GM18519 (cell line): Measurements from ENCODE around the gene FHAD1.
"Not testable (repeated sequence)": the region's sequence is repeated elsewhere in the genome, so short reads cannot be mapped to it uniquely, and the experiment has no call there.

ENCODE experiments used
- ATAC-seq: cut with Tn5 transposase; IDR thresholded peaks from one replicate; pipeline ENCODE4 v1.9.1; 2021; ENCODE audit warnings: mild to moderate bottlenecking, moderate library complexity; ENCODE audit not compliant: unreplicated experiment, low FRiP score

The FHAD1 gene

DNA sequence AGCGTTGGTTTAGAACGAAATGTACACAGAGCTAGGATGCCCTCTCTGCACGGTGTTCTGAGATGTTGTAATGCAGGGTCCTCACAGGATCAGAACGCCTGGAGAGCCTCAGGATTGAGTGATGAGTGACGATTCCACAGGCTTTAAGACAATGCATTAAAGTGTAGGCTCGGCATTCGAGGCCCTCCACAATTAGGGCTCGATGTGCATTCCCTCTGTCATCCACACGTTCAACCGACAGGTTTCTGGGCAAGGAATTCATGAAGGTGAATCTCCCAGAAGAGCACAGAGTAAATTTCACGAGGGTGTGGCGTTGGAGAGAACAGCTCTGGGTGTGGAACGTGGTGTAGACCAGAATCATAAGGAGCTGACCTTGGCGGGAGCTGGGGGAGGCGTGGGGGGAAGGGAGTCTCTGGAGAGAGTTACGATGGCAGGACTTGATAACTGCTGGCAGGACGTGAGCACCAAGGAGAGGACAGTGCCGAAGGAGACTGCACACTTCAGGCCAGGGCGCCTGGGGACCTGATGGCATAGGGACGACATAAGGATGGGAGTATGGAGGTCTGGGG lies 111.6 kb downstream of the FHAD1 start:
- ATAC-seq, result no peak

- ATAC-seq, result no peak
Observed at GRCh38 chr1:15360700-15361099, 113.7 kb downstream of the FHAD1 start.

DNA sequence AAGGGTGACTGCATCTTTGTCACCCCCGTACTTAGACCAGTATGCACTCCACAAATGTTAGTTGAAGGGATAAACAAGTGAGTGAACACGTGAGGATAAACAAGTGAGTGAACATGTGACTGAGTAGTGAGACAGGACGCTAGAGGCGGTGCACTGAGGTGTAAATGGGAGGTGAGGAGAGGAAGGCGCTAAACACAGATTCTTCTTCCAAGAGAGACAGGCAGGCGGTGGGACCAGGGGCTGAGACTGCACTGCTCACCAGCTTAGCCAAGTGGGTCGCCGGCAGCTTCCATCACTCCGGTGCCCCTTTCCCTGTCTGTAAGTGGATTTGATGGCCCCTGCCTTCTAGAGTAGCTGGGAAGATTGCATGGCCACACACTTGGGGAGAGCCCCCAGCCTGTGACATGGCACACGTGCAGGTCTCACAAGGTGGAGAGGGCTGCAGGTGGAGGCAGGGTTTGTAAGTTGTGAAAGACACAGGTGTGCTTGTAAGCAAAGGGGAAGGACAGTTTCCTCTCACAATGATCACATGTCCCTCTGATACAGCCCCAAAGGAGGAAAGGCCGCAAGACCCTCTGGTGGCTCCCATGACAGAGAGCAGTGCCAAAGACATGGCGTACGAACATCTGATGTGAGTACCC lies 115.2 kb downstream of the FHAD1 start:
- no peak for ATAC-seq

- ATAC-seq, result no peak
Observed at GRCh38 chr1:15362737-15363128, 115.7 kb downstream of the FHAD1 start.

DNA sequence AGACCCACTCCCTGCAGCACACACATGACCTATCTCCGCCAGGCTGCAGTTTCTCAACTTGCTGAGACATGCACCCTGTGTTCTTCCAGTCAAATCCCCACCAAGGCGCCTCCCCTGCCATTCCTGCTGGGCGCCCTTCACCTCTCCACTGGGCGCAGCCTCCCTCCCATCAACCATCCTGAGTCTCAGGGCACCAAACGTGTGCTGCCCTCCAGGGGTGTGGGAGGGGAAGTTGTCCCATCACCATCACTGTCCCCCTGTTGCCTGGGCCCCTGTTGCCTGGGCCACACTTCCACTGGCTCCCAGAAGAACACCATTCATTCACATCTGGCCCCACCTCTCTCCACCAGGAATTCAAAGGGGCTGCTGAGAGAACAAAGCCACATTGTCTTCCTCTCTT lies 117.7 kb downstream of the FHAD1 start:
- no peak for ATAC-seq

DNA sequence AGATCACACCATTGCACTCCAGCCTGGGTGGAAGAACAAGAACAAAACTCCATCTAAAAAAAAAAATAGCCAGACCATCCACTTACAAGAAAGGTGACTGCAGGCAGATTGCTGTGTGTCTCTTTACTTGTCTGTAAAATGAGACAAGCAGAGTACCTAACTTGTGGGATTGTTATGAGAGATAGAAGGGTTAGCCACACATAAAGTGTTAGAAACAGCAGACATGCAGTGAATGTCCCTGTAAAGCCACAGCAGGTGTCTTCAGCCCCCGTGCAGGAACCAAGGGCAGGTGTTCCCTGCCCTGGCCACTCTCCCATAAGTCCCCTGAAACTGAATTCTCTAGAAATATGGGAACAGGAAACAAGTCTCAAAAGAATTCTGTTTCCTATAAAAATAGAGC lies 121.9 kb downstream of the FHAD1 start:
- ATAC-seq, result no peak

DNA sequence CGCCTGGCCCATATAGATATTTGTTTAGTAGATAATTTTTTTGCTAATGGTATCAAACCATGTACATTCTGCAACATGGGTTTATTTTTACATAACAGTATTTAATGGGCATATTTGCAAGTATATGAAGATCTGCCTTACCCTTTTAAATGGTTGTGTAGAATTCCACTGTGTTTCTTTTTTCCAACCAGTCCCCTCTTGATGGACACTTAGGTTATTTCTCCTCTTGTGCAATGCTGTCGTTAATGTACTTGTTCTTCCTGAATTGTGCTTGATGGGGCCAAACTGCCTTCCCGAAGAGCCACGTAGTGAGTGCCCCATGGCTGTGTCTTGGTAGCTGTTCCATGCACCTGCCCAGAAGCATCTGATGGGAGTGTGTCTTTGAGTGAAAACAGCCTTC lies 123.2 kb downstream of the FHAD1 start:
- ATAC-seq, result no peak

DNA sequence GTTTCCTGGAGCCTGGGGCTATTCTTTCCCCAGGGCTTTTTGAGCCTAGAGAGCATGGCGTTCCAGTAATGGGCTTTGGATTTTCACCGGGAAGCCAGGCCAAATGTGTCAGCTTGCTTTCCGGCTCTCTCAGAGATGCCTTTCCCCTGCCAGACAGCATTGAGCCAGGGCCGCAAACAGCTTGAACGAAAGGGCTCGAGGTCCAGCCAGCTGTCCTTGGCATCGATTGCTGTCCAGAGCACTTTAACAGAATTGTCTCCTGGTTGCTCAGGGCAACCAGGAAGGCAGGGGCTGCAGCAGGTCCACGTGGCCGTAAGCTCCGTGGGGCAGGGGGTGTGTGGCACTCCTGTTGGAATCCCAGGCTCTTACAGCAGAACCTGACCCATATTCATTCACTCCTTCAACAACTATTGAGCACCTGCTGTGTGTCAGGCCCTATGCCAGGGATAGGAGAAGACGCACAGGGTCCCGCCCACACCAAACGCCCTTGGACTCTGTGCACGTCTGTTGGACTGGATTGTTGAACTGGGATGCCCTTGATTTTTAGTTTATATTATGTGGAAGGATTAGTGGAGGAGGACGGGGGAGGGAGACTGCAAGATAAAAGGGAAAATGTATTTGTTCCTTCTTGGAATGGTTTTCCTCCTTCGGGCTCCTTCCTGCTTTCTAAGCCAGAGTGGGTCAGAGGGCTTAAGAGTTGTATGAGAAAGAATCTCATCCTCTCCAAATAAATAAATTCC lies 123.9 kb downstream of the FHAD1 start:
- ATAC-seq, result no peak

GRCh38 chr1:15371610-15372545 lies 124.9 kb downstream of the FHAD1 start:
- ATAC-seq, result no peak

- ATAC-seq, result no peak
Observed at GRCh38 chr1:15378729-15379128, 131.7 kb downstream of the FHAD1 start.

- not testable (repeated sequence) for ATAC-seq
Observed at GRCh38 chr1:15379151-15379550, 132.1 kb downstream of the FHAD1 start.

DNA sequence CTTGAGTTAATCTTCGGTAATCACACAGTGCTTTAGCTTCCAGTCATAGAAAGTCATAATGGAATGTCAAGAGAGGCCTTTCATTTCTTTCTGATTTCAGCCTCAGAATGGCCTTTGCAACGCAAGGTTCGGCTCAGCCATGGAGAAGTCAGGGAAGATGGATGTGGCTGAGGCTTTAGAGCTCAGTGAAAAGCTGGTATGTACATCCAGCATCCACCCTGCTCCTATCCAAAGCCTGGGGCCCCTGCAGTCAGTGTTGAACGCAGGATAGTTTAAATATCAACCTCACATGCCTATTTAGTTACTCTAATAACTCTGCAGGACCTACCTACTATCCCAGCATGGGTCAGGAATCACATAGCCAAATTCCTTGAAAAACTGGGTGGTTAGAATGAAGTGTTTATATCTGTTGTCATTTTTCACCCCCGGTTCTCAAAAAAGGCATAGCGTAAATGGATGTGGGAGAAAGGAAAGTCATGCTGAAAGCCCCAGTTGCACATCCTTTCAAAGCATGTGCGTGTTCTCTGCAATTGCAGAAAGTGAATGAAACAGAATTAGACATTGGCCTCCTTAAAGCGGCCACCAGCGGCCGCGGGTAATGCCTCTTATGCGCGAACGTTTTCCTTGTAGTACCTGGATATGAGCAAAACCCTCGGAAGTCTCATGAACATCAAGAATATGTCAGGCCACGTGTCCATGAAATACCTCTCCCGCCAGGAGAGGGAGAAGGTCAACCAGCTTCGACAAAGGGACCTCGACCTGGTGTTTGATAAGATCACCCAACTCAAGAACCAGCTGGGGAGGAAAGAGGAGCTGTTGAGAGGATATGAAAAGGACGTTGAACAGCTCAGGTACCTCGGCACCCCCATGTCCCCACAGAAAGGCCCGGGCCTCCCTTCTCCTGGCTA lies 133.8 kb downstream of the FHAD1 start:
- no peak for ATAC-seq

- ATAC-seq, result no peak
Observed at GRCh38 chr1:15381805-15382204, 134.8 kb downstream of the FHAD1 start.

DNA sequence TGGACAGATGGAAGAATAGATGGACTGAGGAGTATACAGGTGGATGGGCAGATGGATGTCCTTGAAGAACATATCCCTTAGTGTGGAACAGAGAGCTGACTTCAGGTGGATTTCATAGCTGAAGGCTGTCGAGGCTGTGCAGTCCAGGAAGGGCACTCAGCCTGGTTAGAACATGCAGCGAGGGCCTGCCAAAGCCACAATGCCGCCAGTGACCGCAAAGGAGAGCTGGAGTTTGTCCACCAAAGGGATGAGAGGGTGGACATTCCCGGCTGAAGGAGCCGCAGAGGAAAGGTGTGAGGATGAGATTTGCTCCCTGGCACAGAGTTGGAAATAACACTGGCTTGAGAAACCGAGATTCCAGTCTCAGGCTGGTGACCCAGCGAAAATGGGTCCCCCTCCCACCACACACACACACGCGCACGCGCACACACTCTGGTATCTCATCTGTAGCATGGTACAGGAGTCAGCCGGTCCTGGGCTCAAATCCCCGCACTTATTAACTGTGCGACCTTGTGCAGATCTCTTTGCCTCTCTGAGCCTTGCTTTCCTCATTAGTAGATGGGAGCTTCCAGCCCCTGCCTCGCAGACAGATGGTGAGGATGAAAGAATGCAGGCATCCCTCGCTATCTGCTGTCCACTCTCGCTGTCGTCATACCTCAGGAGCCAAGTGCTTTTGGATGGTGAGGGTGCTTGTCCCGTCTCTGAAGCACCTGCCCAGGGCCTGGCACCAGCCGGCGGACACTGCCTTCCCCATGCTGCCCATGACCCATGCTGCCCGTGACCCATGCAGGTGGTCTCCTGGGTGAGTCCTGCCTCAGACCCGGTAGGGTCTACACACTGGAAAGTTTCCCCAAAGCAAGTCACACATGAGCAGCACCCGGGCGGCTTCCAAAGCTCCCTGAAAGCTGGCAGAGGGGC lies 135.8 kb downstream of the FHAD1 start:
- ATAC-seq, result no peak

- no peak for ATAC-seq
Observed at GRCh38 chr1:15383810-15384209, 136.8 kb downstream of the FHAD1 start.

DNA sequence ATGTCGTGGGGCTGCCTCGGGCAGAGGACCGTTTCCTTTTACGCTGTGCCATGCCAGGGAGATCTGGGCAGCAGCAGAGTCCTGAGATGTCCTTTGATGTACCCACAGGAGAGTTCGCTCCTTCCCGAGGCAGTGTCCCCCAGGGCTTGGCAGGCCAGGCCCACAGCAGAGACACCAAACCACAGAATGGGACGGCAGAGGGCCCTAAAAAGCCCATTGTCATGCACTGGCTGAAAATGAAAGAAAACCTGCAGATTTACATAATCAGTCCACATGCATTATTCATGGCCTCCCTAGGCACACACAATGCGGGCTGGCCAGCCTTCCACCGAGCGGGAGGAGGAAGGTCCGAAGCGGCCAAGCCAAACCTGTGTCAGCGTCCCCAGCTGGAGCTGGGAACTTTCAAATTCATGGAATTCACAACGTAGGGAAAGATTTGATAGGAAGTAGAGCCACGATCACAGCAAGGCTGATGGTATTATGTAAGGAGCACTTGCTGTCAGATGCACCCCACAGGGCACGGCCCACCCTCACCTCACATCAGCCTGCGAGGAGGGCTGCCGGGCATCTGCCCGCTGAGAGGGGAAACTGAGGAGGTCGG lies 137.4 kb downstream of the FHAD1 start:
- no peak for ATAC-seq

DNA sequence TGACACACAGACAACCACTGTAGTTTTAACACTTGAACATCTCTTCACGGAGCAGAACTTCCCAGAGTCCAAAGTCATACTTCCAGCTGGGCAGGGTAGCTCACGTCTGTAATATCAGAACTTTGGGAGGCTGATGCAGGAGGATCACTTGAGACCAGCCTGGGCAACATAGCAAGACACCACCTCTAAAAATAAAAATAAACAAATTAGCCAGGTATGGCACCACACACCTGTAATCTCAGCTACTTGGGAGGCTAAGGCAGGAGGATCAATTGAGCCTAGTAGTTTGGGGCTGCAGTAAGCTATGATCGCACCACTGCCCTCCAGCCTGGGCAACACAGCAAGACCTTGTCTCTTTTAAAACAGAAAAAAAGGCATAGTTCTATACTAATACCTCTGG lies 138.4 kb downstream of the FHAD1 start:
- ATAC-seq, result no peak

GRCh38 chr1:15386164-15386749 lies 139.2 kb downstream of the FHAD1 start:
- no peak for ATAC-seq
